Activated T-cell treated with anti-CD3 and anti-CD28 coated beads, Interleukin-2, amount 50 U/mL, for 72 hours (primary cell): ENCODE measurements around the gene CCL3. TPM values are rescaled to one million over a fixed set of nuclear protein-coding genes. Genes with fewer than 3 reads are reported as not detected.

ENCODE experiments used
- total RNA-seq, 2 donors: library from RNA; stranded (reverse); gene quantifications; one replicate each; pipeline ENCODE4 v1.2.3, GENCODE V29; 2022

The CCL3 gene
- total RNA-seq, 2 donors from 2014 or later, result 79.6 to 336 TPM

Other genes with a start within 250 kb of the CCL3 start
- 1 to 10 TPM in 1 of 2 donors, under 1 TPM in 1; 0.46 to 1.8 TPM for gene HEATR9, start 221.3 kb downstream of the CCL3 start, total RNA-seq
- 100 to 1,000 TPM in 1 of 2 donors, 10 to 100 TPM in 1; 63.3 to 178 TPM for gene CCL5, start 209.8 kb downstream of the CCL3 start, total RNA-seq
- gene RDM1, start 159.4 kb downstream of the CCL3 start, total RNA-seq, result 1 to 10 TPM; 7.6 to 8.4 TPM
- not detected for gene LYZL6, start 146.4 kb downstream of the CCL3 start, total RNA-seq
- gene CCL16, start 108.6 kb downstream of the CCL3 start, total RNA-seq, result not detected
- gene CCL14, start 103.4 kb downstream of the CCL3 start, total RNA-seq, result not detected
- gene CCL15, start 88.6 kb downstream of the CCL3 start, total RNA-seq, result not detected
- gene CCL23, start 72.2 kb downstream of the CCL3 start, total RNA-seq, result not detected
- 1 to 10 TPM in 1 of 2 donors, under 1 TPM in 1; 0.48 to 1.5 TPM for gene CCL18, start 25.9 kb downstream of the CCL3 start, total RNA-seq
- 100 to 1,000 TPM in 1 of 2 donors, 10 to 100 TPM in 1; 63.9 to 200 TPM for gene CCL4, start 13.7 kb upstream of the CCL3 start, total RNA-seq
- 10 to 100 TPM; 10.8 to 21.4 TPM for gene TBC1D3B, start 86.5 kb upstream of the CCL3 start, total RNA-seq
- 10 to 100 TPM in 1 of 2 donors, 1 to 10 TPM in 1; 7.0 to 55.5 TPM for gene CCL3L1, start 106.6 kb upstream of the CCL3 start, total RNA-seq
- gene CCL4L2, start 120.9 kb upstream of the CCL3 start, total RNA-seq, result 10 to 100 TPM in 1 of 2 donors, 1 to 10 TPM in 1; 9.1 to 77.2 TPM
- 1 to 10 TPM; 2.5 to 3.1 TPM for gene TBC1D3I, start 174.4 kb upstream of the CCL3 start, total RNA-seq
- 1 to 10 TPM in 1 of 2 donors, not detected in 1; 7.2 TPM for gene TBC1D3G, start 233.7 kb upstream of the CCL3 start, total RNA-seq